H1 (cell line): ENCODE data around the gene PTGES2. TPM values are rescaled to one million over a fixed set of nuclear protein-coding genes. Genes with fewer than 3 reads are reported as not detected.

Experiments
- CTCF ChIA-PET: fragments of 300-600 bp; sonication (Branson Sonifier 250); formaldehyde crosslinking; loops from one replicate; lab custom pipeline; 2021; ENCODE audit not compliant: partially characterized antibody; lab: Charles Lee
- POLR2A ChIA-PET: fragments of 300-600 bp; sonication (Branson Sonifier 250); formaldehyde crosslinking; loops from one replicate; lab custom pipeline; 2021; ENCODE audit warnings: inconsistent platforms; ENCODE audit not compliant: partially characterized antibody; lab: Charles Lee
- DNase-seq, 2 experiments: peaks; one replicate each; pipeline versions ENCODE4 v3.0.0 to v3.0.0-alpha.2; 2010 to 2022; ENCODE audit warnings: low spot score in 2 of 2, low read depth in 1 of 2, mixed read lengths in 1 of 2
- FAIRE-seq: peaks from 2 replicates; lab custom pipeline; 2011; peaks lifted over from hg19 to GRCh38; lab: Jason Lieb, UNC
- H2AFZ ChIP-seq: 2 replicates; pipeline ENCODE4 v1.8.1; 2012; ENCODE audit warnings: low read length, inconsistent platforms
- H2AK5ac ChIP-seq: 2 replicates; pipeline ENCODE4 v1.6.1; 2013; ENCODE audit warnings: low read depth, low read length
- H2BK120ac ChIP-seq: replicated peaks from 2 replicates; pipeline ENCODE3; 2013; ENCODE audit warnings: low read depth, low read length, inconsistent platforms
- H2BK12ac ChIP-seq: 2 replicates; pipeline ENCODE4 v1.6.1; 2013; ENCODE audit warnings: low read depth, low read length
- H2BK15ac ChIP-seq: 2 replicates; pipeline ENCODE4 v1.6.1; 2013; ENCODE audit warnings: low read length
- H2BK20ac ChIP-seq: 2 replicates; pipeline ENCODE4 v1.6.1; 2013; ENCODE audit warnings: low read length
- H2BK5ac ChIP-seq: 2 replicates; pipeline ENCODE4 v1.6.1; 2013; ENCODE audit warnings: low read depth, low read length
- H3K14ac ChIP-seq: 2 replicates; pipeline ENCODE4 v1.6.1; 2013; ENCODE audit warnings: inconsistent platforms; ENCODE audit not compliant: insufficient read length
- H3K18ac ChIP-seq: 2 replicates; pipeline ENCODE4 v1.6.1; 2013; ENCODE audit warnings: low read length; ENCODE audit errors: extremely low read depth
- H3K23ac ChIP-seq: 2 replicates; pipeline ENCODE4 v1.6.1; 2013; ENCODE audit warnings: inconsistent platforms; ENCODE audit not compliant: insufficient read length
- H3K23me2 ChIP-seq: 2 replicates; pipeline ENCODE4 v1.6.1; 2013; ENCODE audit warnings: low read depth, low read length
- H3K27ac ChIP-seq: 2 replicates; pipeline ENCODE4 v1.6.1; 2011; ENCODE audit warnings: low read depth, low read length, inconsistent platforms
- H3K27me3 ChIP-seq, 4 experiments: replicated peaks in 1 of 4; 1 replicate in 1 of 4; 2 replicates in 3 of 4; pipeline versions ENCODE4 v1.6.1 to v1.8.1; 2011 to 2013; ENCODE audit warnings: low read length in 3 of 4, mild to moderate bottlenecking in 3 of 4, inconsistent platforms in 2 of 4, mixed read lengths in 2 of 4, moderate library complexity in 1 of 4; ENCODE audit not compliant: control insufficient read depth in 3 of 4, insufficient read depth in 3 of 4; ENCODE audit errors: extremely low read depth in 1 of 4
- H3K36me3 ChIP-seq, 4 experiments: 2 replicates each; pipeline versions ENCODE4 v1.6.1 to v1.8.1; 2011 to 2013; ENCODE audit warnings: mild to moderate bottlenecking in 4 of 4, low read length in 3 of 4, moderate library complexity in 2 of 4, control low read depth in 1 of 4, inconsistent platforms in 1 of 4; ENCODE audit not compliant: insufficient read depth in 4 of 4, control insufficient read depth in 2 of 4
- H3K4ac ChIP-seq: replicated peaks from 2 replicates; pipeline ENCODE3; 2013; ENCODE audit warnings: low read length, low read depth, mixed read lengths, inconsistent platforms; ENCODE audit not compliant: insufficient read length
- H3K4me1 ChIP-seq, 4 experiments: replicated peaks in 1 of 4; 1 replicate in 1 of 4; 2 replicates in 3 of 4; pipeline versions ENCODE4 v1.6.1 to v1.8.1; 2011 to 2013; ENCODE audit warnings: low read length in 3 of 4, inconsistent platforms in 2 of 4, mixed read lengths in 1 of 4; ENCODE audit not compliant: insufficient read depth in 4 of 4, control insufficient read depth in 3 of 4
- H3K4me2 ChIP-seq, 2 experiments: 2 replicates each; pipeline versions ENCODE4 v1.6.1 to v1.8.1; 2011 to 2013; ENCODE audit warnings: low read depth in 2 of 2, low read length in 2 of 2, control low read depth in 1 of 2, inconsistent platforms in 1 of 2, mild to moderate bottlenecking in 1 of 2; ENCODE audit not compliant: insufficient read depth in 1 of 2
- H3K4me3 ChIP-seq, 4 experiments: fragments of 200-600, 300-600 bp in 1 of 4; sonication (generic), shearing (Covaris generic), sonication (Bioruptor Twin) in 1 of 4; 2 replicates each; pipeline versions ENCODE4 v1.5.1 to v1.8.1; 2011 to 2016; ENCODE audit warnings: low read length in 4 of 4, low read depth in 3 of 4, control low read depth in 2 of 4, inconsistent platforms in 2 of 4, mild to moderate bottlenecking in 2 of 4, mixed read lengths in 1 of 4, moderate library complexity in 1 of 4; ENCODE audit not compliant: insufficient read depth in 2 of 4; ENCODE audit errors: extremely low read depth in 1 of 4
- H3K56ac ChIP-seq: replicated peaks from 2 replicates; pipeline ENCODE3; 2013; ENCODE audit warnings: low read depth, mild to moderate bottlenecking, mixed read lengths, low read length, inconsistent platforms; ENCODE audit not compliant: insufficient read length
- H3K79me1 ChIP-seq: 2 replicates; pipeline ENCODE4 v1.6.1; 2013; ENCODE audit warnings: low read depth, low read length, control low read depth
- H3K79me2 ChIP-seq, 2 experiments: 2 replicates each; pipeline versions ENCODE4 v1.6.1 to v1.8.1; 2012 to 2013; ENCODE audit warnings: low read length in 2 of 2, mild to moderate bottlenecking in 2 of 2, inconsistent platforms in 1 of 2; ENCODE audit not compliant: insufficient read depth in 2 of 2, control insufficient read depth in 1 of 2
- H3K9ac ChIP-seq, 4 experiments: replicated peaks in 1 of 4; 1 replicate in 1 of 4; 2 replicates in 3 of 4; pipeline versions ENCODE4 v1.6.1 to v1.8.1; 2011 to 2013; ENCODE audit warnings: low read depth in 3 of 4, low read length in 3 of 4, control low read depth in 2 of 4, mild to moderate bottlenecking in 2 of 4, moderate library complexity in 2 of 4, inconsistent platforms in 1 of 4; ENCODE audit errors: extremely low read depth in 1 of 4
- H3K9me3 ChIP-seq, 2 experiments: 2 replicates each; pipeline versions ENCODE4 v1.6.1 to v1.8.1; 2012 to 2013; ENCODE audit warnings: mild to moderate bottlenecking in 2 of 2, moderate library complexity in 2 of 2, control low read depth in 1 of 2, inconsistent platforms in 1 of 2, low read depth in 1 of 2, low read length in 1 of 2, mixed read lengths in 1 of 2; ENCODE audit not compliant: insufficient read depth in 2 of 2
- H4K20me1 ChIP-seq, 2 experiments: replicated peaks in 1 of 2; 2 replicates each; pipeline versions ENCODE3 to v1.8.1; 2011 to 2013; ENCODE audit warnings: inconsistent platforms in 2 of 2, low read length in 2 of 2, mild to moderate bottlenecking in 1 of 2; ENCODE audit not compliant: insufficient read depth in 2 of 2, control insufficient read depth in 1 of 2
- H4K5ac ChIP-seq: 2 replicates; pipeline ENCODE4 v1.6.1; 2013; ENCODE audit warnings: low read length, low read depth, mixed read lengths, inconsistent platforms; ENCODE audit not compliant: insufficient read length
- H4K8ac ChIP-seq: 2 replicates; pipeline ENCODE4 v1.8.0; 2013; ENCODE audit warnings: mild to moderate bottlenecking, moderate library complexity, low read length, inconsistent platforms; ENCODE audit not compliant: insufficient read depth; ENCODE audit errors: extremely low read depth
- H4K91ac ChIP-seq: replicated peaks from 2 replicates; pipeline ENCODE3; 2013; ENCODE audit warnings: low read length, mixed read lengths, inconsistent platforms; ENCODE audit not compliant: insufficient read length
- CHD2 ChIP-seq: IDR thresholded peaks from 2 replicates; pipeline ENCODE4 v1.6.1; 2012; ENCODE audit warnings: low read length, improper control_type of control experiment
- CTBP2 ChIP-seq: IDR thresholded peaks from 2 replicates; pipeline ENCODE4 v1.7.0; 2011; ENCODE audit warnings: borderline replicate concordance, mild to moderate bottlenecking, moderate library complexity, mixed read lengths, low read length; ENCODE audit not compliant: insufficient read depth, insufficient read length
- POLR2AphosphoS5 ChIP-seq: IDR thresholded peaks from 2 replicates; pipeline ENCODE4 v1.6.1; 2011; ENCODE audit warnings: low read depth, low read length
- SIRT6 ChIP-seq: IDR thresholded peaks from one replicate; pipeline ENCODE4 v1.7.1; 2012; ENCODE audit warnings: low read length, inconsistent platforms
- SUZ12 ChIP-seq: fragments of 200-600 bp; sonication (generic); IDR thresholded peaks from 2 replicates; pipeline ENCODE4 v1.6.1; 2012; ENCODE audit warnings: mild to moderate bottlenecking, inconsistent platforms, low read length, moderate library complexity, mixed read lengths
- TBP ChIP-seq: IDR thresholded peaks from 2 replicates; pipeline ENCODE4 v1.6.1; 2011; ENCODE audit warnings: low read depth, low read length, improper control_type of control experiment
- WGBS, 2 experiments: shearing (Covaris generic) in 1 of 2; methylation state at CpG; one replicate each; pipeline versions ENCODE4 v1.1.6 to v1.1.7; 2013 to 2015; ENCODE audit warnings: low lambda C conversion rate in 2 of 2, mixed read lengths in 2 of 2, inconsistent platforms in 1 of 2, low coverage in 1 of 2, missing lambda C conversion rate in 1 of 2; ENCODE audit not compliant: insufficient replicate concordance in 2 of 2, insufficient coverage in 1 of 2, insufficient read length in 1 of 2; ENCODE audit errors: extremely low coverage in 1 of 2, missing lambda C conversion rate in 1 of 2; 5-methylcytosine and 5-hydroxymethylcytosine counted together
- polyA plus RNA-seq, 7 experiments: library from polyadenylated mRNA; depleted of rRNA in 3 of 7; stranded (reverse) in 5 of 7; unstranded in 2 of 7; fragments of >200 nt in 5 of 7; fragments of 200-250 nt in 2 of 7; gene quantifications; 1 replicate in 5 of 7; 2 replicates in 1 of 7; 4 replicates in 1 of 7; pipeline versions ENCODE4 v1.2.1 to v1.2.3, GENCODE V29; 2011 to 2013; ENCODE audit warnings: missing spikeins in 2 of 7, mixed read lengths in 2 of 7
- total RNA-seq: library from RNA; stranded (reverse); fragmentation: NEBNext Ultra II Directional; extraction: Animal tissue kit (Norgen Biotek cat#: 25700); gene quantifications from 2 replicates; pipeline ENCODE4 v1.2.1, GENCODE V29; 2021

Gene PTGES2
- total and polyA plus RNA-seq, 2 of the 8 experiments (the other 6 are each of a cell fraction or from before 2014, with no cell fraction given), result 80.7 to 81.2 TPM

GRCh38 chr9:128123451-128124080 is 4.0 kb downstream of the PTGES2 start:
- Histone ChIP-seq H3K9ac (no peak overlapping the region), H4K8ac (no peak overlapping the region), H3K79me2 (peaks cover 0 to 20% of the 10 kb centered on the region in 2 experiments; a peak in 1 of 4 replicates)
- WGBS, 2 experiments, result 97% methylated on average over 9 of the region's 21 CpGs; no CpG with 5 or more reads in 1 of the 2 experiments
- TF ChIP-seq TBP, result no peak
- no peak for TF ChIP-seq POLR2AphosphoS5
- TF ChIP-seq CHD2, result no peak
- TF ChIP-seq SIRT6, result no peak
- no peak for TF ChIP-seq SUZ12
- no peak for TF ChIP-seq CTBP2
- TF ChIP-seq, all 59 proteins: peak for 0
- CTCF ChIA-PET, result interaction anchor here (0.7 to 9.9 kb wide), 8 partner anchors 7 to 109 kb away, joined by 3 to 74 read pairs (median 9); partner anchors contain the start of gene LCN2
- Histone ChIP-seq H3K56ac (no peak overlapping the region), H4K5ac (no peak overlapping the region), H3K27ac (no peak overlapping the region), H3K23me2 (peaks cover 5% of the 10 kb centered on the region; the same call in 1 of the 2 replicates), H3K18ac (no peak overlapping the region), H3K36me3 (peaks cover 2 to 26% (median 8%) of the 10 kb centered on the region in 4 experiments; a peak in 4 of 8 replicates), H3K14ac (no peak overlapping the region), H3K4me2 (no peak overlapping the region), H3K4me3 (no peak overlapping the region), H3K79me1 (peaks cover 4% of the 10 kb centered on the region; the same call in 1 of the 2 replicates), H2BK20ac (no peak overlapping the region), H2BK120ac (no peak overlapping the region), H4K20me1 (peaks cover 3 to 20% of the 10 kb centered on the region in 2 experiments), H3K23ac (no peak overlapping the region), H3K27me3 (0 out of 7 replicates have a peak, but pooled peaks cover 0 to under 1% (median 0%) of the 10 kb centered on the region in 4 experiments), H2BK15ac (no peak overlapping the region), H3K9me3 (no peaks in the 10 kb centered on the region), H2AFZ (no peak overlapping the region), H3K4me1 (peaks cover 0 to 4% (median 3%) of the 10 kb centered on the region in 4 experiments; a peak in 2 of 7 replicates), H2BK12ac (no peak overlapping the region), H3K4ac (no peak overlapping the region), H2AK5ac (no peak overlapping the region), H2BK5ac (no peak overlapping the region), H4K91ac (no peak overlapping the region)
- POLR2A ChIA-PET, result interaction anchor here (0.7 to 2.0 kb wide), 2 partner anchors 36 to 261 kb away, joined by 3 to 5 read pairs; partner anchors contain the start of gene BBLN
- FAIRE-seq (no peak), DNase-seq (no peak)
